Dedifferentiated amniotic fluid mesenchymal stem cell (primary cell): ENCODE results near the gene PDE3A.

Experiments
- DNase-seq: peaks from one replicate; pipeline ENCODE4 v3.0.0-alpha.2; 2016; ENCODE audit errors: extremely low spot score

The PDE3A gene

DNA sequence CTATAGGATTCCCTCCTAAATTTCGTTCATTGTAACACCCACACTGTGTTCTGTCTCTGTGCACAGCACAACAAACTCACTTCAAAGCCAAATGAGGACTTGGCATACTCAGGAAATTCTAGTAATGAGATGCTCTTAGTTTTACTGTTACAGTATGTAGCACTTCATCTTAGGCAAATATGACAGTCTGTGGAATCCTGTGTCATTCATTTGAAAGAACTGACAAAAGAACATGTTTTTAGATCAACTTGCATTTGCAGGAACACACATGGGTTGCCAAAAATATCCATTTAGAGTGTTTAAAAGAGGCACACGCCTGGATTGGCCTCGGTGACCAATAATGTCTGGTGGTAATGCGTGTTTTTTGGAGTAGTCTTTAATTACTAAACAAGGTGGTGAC, 56.5 kb downstream of the PDE3A start:
- no peak for DNase-seq

DNA sequence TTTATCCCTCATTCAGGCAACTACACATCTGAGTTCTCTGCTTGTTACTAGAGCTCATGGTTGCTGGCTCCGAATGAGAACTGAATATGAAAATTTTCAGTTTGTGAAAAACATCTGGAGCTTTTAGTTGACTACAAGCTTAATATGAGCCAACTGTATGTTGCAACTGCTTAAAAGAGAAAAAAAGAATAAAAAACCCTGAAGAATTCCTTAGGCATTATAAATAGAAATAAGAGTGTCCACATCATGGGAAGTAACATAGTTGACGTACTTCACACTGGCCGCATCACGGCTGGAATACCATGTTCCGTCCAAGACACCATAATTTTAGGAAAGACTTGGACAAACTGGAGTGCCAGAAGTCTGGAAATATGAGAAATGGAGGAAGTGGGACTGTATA, 57.9 kb downstream of the PDE3A start:
- DNase-seq: peak; percentile 57

DNA sequence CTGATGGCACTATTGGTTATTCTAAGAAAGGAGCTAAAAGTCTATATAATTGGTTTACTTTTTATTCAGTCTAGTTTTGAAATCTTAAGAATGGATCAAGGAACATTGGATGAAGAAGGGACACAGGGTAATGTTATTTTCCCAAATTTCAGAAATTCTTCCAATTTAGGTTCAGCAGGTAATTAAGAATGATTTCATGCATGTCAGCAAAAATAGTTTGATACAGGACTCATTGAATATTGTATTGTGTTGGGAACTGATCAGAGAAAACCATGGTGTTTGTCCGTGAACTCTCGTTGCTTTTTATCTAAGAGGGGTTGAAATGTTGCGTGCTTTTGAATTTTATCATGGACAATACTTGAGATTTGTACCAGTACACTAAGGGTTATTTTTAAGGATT, 58.6 kb downstream of the PDE3A start:
- DNase-seq: no peak

DNA sequence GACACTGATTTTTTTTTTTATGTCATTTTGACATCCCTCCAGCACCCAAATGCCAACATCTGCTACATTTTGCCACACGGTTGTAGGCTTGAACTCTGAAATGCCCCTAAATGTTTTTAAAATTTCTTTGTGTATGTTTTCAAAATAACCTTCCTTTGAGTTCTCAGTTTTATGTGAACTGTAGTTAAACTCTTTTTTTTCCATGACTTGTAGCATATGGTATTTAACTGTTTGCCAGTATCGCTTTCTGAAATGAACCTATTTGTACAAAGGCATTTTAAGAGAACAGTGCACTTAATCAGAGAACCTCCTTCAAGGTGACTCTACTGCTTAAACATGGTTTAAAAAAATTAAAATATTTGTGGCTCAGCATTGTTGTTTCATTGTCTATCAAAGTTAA, 61.5 kb downstream of the PDE3A start:
- no peak for DNase-seq

DNA sequence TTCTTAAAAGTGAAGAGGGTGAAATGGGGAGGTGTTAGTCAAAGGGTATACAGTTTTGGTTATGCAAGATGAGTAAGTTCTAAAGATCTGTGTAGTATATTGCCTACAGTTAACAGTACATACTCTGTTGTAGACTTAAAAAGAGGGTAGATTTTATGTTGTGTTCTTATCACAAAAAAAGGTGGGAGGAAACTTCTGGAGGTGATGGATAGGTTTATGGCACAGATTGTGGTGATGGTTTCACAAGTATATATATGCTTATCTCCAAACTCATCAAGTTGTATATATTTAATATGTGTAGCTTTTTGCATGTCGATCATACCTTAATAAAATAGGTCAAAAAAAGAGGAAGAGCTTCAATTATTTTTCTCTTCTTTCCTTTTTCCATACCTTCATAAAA, 64.0 kb downstream of the PDE3A start:
- no peak for DNase-seq

DNA sequence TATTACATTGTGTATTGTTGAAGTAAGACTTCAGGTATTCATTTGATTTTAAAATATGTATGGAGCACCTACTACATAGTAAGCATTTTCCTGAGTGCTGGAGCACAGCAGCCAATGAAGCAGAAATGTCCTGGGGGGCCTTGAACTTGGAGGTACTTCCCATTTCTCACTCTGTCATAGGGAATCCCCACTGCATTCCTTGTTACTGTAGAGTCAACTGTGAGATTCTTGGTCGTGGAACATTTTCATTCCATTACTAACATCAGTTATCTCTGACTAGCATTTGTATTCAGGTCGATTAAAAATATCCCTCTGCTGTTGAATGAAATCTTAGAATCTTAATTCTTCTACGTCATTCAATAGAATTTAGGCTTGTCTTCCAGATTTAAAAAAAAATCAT, 66.7 kb downstream of the PDE3A start:
- no peak for DNase-seq

DNA sequence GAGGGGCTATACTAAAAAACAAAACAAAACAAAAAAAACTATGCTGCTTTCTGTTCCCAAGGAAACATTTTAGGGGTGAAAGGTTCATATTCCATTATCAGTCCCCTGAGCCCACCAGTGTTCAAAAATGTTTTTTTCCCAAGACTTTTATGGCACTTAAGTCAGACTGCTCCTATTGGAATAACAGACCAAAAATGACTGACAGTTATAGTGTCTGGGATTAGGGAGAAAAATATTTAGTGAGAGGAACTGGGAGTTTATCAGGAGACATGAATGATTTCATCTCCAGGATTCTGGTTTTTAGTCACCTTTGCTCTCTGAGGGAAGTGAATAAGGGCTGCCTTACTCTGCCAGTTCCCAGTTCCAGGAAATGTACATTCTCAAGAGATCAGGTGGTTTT, 68.0 kb downstream of the PDE3A start:
- no peak for DNase-seq

DNA sequence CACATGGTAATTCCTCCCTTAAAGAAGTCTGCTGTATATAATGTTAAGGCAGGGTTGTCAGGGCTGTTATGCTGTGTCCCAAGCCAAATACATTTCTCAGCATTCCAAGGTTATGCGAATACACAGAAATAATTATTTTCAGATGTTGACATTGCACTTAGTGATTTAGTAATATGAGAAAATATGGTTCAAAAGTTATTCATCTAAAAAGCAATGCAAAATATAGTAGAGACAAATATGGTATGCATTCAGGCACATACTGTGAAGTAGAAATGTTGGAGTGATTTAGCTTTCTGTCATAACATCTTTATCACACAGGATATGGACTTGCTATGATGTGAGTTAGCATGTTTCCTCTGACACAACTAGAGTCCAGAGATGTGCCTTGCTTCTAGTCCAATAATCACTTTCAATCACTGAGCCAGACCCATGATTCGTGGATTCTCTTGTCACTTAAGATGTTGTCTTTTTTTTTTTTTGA, 70.0 kb downstream of the PDE3A start:
- DNase-seq: peak; percentile 90

DNA sequence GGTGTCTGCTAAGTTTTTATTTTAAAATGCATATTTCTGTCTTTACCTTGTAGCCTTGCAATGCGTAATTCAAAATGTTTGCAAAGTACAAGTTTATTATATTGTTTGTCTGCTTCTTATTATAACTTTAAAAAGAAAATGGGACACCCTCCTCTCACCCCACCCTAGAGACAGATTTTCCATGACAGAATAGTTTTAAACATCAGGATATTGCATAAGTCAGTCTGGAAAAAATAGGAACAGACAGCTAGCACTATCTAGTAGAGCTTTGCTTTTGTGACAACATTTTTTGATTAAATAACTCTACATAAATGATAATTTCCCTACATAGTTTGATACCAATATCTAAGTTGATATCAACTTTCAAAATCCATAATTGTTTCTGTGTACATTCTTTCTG, 71.3 kb downstream of the PDE3A start:
- peak; percentile 26 for DNase-seq

DNA sequence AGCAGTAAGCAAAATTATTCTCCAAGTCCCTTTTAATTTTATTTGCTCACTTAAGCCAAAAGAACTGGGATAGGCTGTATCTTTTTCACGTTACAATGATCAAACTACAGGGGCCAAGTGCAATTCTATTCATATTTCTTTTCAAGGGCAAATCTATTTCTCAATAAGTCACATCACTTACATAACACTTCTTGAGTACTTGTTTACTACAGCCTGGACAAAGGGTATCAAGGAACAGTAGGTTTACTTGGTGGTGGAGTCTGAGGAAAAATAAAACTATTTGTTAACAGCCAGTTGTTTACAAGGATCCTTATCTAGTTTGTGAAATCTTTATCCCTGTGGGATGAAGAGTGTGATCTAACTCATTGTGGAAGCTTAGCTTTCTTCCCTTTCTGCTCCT, 72.1 kb downstream of the PDE3A start:
- no peak for DNase-seq

DNA sequence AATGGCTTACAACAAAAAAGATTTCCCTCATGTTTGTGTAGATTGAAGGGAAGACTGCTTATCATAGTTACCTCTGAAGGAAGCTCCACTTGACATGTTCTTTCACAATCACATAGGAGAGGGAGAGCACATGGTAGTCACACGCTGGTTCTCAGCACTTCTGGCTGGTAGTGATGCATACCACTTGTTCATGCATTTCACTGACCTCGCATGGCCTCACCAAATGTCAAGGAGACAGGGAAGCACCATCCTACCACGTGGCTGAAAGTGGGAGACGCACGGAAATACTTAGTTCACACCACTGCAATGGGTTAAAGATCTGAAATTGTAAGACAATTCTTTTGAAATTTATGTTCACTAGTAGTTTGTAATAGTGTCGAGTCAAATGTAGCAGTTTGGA, 74.0 kb downstream of the PDE3A start:
- DNase-seq: no peak

DNA sequence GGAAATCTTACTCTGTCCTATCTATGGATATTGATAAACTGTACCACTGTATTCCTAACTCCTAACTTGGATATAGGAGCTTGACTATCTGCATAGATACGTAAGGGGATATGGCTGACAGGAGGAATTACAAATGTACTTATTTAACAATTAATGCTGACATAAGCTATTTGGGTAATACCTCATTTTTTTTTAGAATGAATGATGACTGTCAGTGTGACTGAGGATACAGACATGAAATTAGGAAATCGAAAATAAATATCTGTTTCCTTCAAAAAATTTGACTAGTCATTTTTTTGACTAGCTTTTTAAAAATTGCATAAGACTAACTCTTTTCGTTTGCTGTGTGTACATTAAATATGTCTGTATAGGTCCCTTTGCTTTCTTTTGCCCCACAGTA, 74.9 kb downstream of the PDE3A start:
- no peak for DNase-seq

DNA sequence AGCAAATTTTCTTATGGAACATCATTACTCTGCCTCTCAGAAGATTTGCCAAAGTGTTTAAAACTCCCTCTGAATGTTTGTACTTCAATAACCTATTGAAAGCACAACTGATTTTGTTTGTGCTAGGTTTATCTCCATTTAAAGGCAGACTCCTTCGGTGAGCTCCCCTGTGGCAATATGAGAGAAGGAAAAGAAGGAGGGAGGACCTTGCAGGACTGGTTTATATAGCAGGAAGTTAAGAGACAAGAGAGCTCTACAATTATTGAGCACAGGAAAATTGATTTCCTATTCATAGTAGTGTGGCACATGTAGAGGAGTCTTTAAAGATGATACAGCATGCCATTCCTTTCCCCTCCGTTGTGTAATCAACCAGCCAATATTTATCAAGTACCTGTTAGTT, 75.5 kb downstream of the PDE3A start:
- DNase-seq: no peak

DNA sequence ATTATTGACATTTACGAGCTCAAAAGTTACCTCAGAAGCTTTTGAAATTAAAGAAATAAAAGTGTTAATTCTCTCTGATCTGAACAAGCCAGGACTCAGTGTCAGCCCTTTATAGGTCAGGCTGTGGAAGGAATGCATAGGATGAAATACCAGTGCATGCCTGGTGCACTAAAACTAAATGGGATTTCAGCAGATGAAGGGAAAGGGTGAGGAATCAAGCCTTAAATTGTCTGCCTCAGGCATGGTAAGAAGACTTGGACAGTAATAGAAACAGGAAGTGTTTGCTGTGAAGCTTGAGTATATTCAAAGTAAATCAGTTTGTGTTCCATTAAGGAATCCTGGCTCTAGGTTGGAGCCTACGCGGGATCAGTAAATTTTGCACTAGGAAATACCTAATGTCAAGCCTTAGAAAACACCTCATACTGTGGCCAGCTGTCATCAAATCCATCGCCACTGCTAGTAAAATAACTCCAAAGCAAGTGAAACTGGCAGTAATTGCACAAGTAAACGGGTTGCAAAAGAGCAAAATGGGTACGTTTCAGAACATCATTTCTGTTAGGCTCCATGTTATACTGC, 76.3 kb downstream of the PDE3A start:
- DNase-seq: no peak

DNA sequence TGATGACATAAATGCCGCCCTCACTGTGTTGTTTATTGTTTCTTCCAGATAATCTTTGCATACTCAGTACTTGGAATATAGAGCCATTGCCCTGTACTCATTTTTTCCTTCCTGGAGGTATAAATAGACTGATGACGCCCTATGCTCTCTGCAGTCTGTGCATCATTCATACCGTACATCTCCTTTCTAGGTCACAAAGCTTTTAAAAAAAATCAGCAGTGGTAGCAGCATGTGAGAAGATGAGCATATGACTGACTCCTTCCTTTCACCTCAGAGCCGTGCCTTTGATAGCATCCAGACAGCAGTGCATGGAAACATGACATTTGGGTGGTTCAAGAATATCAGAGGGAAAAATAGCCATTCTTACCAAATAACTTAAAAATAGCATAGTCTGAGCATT, 77.3 kb downstream of the PDE3A start:
- DNase-seq: no peak

DNA sequence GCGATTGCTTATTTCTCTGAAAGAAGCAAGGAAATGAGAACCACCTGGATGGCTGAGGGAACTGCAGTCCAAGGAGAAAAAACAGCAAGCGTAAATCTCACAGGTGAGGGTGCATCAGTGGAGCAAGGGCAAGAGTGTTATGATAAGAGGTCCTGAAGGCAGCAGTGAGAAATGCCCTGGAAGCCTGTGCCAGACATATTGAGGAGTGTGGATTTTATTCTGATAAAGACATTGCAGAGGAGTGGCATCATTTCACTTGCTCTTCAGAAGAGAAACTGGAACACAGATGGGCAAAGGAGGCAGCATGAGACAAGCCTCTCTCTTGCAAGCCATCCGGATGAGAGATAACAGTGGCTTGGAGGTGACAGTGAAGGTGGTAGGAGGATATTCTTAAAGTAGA, 78.5 kb downstream of the PDE3A start:
- no peak for DNase-seq

DNA sequence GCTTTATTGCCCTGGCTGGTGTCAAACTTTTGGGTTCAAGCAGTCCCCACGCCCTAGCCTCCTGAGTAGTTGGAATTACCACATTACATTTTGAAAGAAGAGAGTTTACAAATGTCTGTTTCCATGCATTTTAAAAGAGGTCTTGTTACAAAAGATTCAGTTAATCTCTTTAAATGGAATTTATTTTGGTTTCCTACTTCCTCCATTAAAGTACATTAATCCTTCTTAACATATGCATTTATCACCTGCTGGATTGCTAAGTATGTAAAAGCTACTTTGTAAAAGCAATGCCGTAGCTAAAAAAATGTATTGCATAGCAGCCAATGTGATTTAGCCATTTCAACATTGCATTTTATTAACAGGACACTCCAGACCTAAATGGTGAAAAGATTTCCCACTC, 80.4 kb downstream of the PDE3A start:
- DNase-seq: no peak

DNA sequence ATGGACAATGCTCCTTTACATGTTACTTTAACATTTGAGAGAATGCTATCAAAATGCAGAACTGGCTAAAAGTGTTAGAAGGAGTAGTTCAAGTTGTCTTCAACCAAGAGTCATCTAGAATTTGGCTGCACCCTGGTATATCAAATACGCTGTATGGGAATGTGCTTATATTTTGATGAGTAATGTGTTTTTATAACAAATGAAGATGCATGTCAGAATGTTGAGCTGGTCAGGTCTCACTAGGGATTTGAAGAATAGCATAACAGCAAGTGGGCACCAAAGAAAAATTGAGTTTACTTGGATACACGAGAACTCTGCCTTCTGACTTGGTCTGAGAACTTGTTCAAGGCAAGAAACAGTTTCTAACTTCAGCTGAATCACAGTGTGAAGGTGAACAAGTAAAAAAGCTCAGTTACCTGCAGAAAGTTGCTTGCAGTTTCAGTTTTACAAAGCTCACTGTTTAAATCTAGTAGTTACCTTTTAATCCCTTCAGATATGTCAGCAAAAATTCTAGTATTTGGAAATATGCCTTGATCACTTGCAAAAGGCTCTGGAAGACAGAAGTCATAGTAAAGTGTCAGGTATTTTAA, 82.3 kb downstream of the PDE3A start:
- peak; percentile 49 for DNase-seq

DNA sequence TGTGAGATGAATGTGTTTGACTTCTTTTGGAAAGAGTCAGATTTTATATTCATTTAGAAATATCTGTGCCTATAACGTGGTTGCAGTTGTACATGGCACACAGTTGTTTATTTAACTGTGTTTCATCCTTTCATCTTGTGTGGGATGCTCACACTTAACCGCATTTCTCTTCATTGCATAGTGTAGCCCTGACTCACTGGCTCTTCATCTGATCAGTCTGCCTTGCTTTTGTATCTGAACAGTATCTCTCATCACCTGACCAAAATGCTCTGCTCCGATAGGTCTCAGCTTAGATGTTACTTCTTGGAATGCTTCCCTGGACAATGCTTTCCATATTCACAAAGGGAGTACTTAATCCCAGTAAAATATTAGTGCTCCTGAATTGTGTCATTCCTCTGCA, 83.4 kb downstream of the PDE3A start:
- DNase-seq: no peak

DNA sequence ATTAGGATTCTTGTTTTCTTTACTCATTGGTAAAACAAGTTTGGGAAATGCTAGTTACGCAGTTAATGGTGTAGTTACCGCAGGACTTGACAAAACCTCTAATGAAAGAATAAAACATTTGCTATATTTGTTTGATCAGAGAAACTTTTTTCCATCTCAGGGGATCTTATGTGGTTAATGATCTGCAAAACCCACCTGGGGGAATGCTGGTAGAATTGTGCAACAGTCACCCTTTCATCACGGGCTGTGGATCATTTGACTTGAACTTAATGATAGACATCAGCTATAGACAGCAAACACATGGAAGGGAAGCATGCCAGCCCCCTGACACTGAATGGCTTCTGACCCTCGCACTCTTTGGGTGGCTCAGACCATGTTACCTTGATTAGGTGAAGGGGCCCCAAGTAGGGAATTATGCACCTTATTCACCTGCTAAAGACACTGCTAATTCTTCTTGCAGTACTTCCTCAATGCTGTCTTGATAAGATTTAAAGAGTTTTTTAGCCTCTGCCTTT, 84.2 kb downstream of the PDE3A start:
- DNase-seq: no peak

DNA sequence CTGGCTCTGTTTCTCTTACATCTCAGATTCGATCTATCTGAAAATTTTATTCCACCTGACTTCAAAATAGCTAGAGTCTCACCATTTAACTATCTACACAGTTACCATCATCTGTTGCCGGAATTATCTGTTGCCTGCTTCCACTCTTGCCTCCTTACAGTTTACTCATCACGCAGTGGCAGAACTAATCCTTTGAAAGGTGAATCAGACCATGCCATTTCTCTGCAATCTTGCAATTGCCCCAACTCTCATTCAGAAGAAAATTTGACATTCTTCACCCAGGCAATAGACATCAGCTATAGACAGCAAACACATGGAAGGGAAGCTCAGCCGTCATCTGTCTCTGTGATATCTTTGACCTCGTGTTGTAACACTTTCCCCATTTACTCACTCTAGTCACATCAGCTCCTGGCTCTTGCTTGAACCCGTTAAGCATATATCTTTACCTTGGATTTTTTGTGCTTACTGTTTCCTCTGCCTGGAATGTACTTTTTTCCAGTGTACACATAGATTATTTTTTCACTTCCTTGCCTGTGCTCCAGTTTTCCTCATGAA, 85.5 kb downstream of the PDE3A start:
- DNase-seq: no peak

DNA sequence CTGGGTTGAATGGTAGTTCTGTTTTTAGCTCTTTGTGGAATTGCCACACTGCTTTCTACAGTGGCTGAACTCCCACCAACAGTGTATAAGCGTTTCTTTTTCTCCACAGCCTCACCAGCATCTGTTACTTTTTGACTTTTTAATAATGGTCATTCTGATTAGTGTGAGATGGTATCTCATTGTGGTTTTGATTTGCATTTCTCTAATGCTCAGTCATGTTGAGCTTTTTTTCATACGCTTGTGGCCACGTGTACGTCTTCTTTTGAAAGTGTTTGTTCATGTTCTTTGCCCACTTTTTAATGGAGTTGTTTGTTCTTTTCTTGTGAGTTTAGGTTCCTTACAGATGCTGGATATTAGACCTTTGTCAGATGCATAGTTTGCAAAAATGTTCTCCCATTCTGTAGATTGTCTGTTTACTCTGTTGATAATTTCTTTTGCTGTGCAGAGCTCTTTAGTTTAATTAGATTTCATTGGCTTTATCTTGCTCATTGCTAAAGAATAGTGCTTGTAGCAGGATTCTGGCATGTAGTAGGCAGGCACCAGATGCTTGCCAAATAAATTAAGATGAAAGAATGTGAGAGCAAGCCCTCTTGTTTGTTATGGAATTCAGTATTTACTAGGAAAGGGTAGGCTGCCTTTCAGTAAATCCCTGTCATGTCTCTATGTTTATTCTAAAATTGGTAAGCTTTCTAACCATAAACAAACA, 86.8 kb downstream of the PDE3A start:
- peak; percentile 28 for DNase-seq

DNA sequence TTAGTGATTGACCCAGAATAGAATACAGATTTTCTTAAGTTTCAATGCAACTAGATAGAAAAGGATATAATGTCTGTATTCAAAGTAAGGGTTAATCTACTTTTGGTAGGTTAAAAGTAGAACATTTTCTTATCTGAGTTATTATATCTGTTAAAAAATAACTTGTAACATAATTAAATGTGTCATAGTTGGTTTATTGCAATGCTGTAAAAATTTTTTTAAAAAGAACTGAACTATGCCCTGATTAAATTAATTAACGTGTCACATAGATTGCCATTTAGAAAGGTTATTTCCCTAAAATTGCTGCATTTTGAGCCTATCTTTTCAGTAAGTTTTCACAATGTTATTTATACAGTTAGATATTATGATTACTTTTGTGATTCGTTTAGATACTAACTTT, 89.2 kb downstream of the PDE3A start:
- no peak for DNase-seq
